ENCODE measurements around the gene ZNF492. TPM values are rescaled to one million over a fixed set of nuclear protein-coding genes. Genes with fewer than 3 reads are reported as not detected.

Gene ZNF492
- polyA plus RNA-seq, 1 donor from 2014 or later = not detected

DNA sequence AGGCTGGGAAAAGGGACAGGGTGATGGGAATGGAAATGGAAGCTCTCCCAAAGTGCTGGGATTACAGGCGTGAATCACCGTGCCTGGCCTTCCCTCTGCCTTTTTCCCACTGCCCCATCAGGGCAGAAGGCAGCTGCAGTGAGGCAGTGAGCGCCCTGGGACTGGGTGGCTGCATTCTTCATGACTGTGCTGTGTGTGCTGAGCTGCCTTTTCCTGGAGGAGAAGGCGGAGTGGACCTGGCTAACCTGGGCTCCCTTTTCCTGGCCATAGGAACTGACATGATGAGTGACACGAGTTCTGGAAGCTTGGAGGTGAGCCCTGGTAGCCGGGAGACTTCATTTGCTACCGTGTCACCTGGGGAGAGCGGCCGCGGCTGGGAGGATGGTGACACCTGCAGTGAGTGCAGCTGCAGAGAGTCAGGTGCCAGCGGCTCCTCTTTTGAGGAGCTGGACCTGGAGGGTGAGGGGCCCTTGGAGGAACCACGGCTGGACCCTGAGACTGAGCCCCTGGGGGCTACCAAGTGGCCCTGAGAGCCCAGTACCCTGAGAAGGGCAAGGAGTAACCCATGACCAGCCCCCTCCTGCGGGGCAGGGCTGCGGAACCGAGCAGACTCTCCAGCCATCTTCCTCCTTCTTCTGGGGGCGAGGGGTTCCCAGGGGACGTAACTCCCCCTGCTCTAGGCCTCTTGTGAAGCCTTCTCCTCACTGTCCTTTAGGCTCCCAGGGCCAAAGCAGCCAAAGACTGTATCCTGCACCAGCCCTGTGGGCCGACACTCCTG is 26.3 kb upstream of the ZNF492 start:
- H3K4me3 ChIP-seq (ENCODE audit: low read length) = no peak overlapping the region
- H3K9me2 ChIP-seq (ENCODE audit: insufficient read depth, low read length) = no peaks in the 10 kb centered on the region
- no peak overlapping the region for H2AFZ ChIP-seq (ENCODE audit: low read depth, low read length)
- H3K36me3 ChIP-seq (ENCODE audit: insufficient read depth, low read length) = no peaks in the 10 kb centered on the region
- H3K9ac ChIP-seq (ENCODE audit: low read length) = no peak overlapping the region
- no peak overlapping the region for H3K27ac ChIP-seq (ENCODE audit: low read length)
- peaks cover 28% of the 10 kb centered on the region for H3K9me3 ChIP-seq (ENCODE audit: low read length)
- no peak for TF ChIP-seq TAF1 (IDR thresholded peaks at IDR 0.05; ENCODE audit: low read depth)
- TF ChIP-seq, protein P1, sequence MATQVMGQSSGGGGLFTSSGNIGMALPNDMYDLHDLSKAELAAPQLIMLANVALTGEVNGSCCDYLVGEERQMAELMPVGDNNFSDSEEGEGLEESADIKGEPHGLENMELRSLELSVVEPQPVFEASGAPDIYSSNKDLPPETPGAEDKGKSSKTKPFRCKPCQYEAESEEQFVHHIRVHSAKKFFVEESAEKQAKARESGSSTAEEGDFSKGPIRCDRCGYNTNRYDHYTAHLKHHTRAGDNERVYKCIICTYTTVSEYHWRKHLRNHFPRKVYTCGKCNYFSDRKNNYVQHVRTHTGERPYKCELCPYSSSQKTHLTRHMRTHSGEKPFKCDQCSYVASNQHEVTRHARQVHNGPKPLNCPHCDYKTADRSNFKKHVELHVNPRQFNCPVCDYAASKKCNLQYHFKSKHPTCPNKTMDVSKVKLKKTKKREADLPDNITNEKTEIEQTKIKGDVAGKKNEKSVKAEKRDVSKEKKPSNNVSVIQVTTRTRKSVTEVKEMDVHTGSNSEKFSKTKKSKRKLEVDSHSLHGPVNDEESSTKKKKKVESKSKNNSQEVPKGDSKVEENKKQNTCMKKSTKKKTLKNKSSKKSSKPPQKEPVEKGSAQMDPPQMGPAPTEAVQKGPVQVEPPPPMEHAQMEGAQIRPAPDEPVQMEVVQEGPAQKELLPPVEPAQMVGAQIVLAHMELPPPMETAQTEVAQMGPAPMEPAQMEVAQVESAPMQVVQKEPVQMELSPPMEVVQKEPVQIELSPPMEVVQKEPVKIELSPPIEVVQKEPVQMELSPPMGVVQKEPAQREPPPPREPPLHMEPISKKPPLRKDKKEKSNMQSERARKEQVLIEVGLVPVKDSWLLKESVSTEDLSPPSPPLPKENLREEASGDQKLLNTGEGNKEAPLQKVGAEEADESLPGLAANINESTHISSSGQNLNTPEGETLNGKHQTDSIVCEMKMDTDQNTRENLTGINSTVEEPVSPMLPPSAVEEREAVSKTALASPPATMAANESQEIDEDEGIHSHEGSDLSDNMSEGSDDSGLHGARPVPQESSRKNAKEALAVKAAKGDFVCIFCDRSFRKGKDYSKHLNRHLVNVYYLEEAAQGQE (IDR thresholded peaks at IDR 0.05; ENCODE audit: borderline replicate concordance) = no peak
- TF ChIP-seq MXI1 (conservative IDR thresholded peaks at IDR 0.05; ENCODE audit: poor library complexity, severe bottlenecking) = no peak
- no peak for TF ChIP-seq EZH2 (IDR thresholded peaks at IDR 0.05; ENCODE audit: borderline replicate concordance, insufficient read depth, low read length, poor library complexity, severe bottlenecking)
- TF ChIP-seq RAD21 (conservative IDR thresholded peaks at IDR 0.05) = no peak
- no peak for TF ChIP-seq SMC3 (conservative IDR thresholded peaks at IDR 0.05; ENCODE audit: poor library complexity)
- no peaks in the 10 kb centered on the region for H3F3A ChIP-seq (ENCODE audit: insufficient read depth, low read length, poor library complexity, severe bottlenecking)
- H3K4me2 ChIP-seq (ENCODE audit: low read length) = no peak overlapping the region
- H3K27me3 ChIP-seq (ENCODE audit: insufficient read depth, low read depth, low read length) = no peaks in the 10 kb centered on the region
- H3K79me2 ChIP-seq (replicated peaks; ENCODE audit: insufficient read depth, low read length) = no peaks in the 10 kb centered on the region
- H4K20me1 ChIP-seq (ENCODE audit: insufficient read depth) = no peaks in the 10 kb centered on the region

DNA sequence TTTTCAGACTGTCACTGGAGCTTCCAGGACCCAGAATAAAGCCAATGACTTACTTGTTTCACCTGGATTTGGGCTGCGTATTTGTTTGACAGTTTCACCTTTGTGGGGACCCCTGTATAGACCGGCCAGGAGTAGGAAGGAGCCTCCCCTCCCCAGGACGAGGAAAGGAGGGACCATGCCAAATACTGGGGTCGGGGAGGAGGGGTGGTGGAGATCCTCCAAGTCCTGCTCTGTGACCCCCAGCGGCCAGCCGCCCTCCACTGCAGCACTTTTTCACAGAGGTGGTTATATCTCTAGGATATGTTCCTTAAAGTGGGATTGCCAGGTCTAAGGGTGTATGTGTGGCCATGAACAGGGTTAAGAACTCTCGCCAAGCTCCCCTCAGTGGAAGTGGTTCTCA is 25.7 kb upstream of the ZNF492 start:
- H2AFZ ChIP-seq (ENCODE audit: low read depth, low read length) = no peak overlapping the region
- H3K9me2 ChIP-seq (ENCODE audit: insufficient read depth, low read length) = no peaks in the 10 kb centered on the region
- H3F3A ChIP-seq (ENCODE audit: insufficient read depth, low read length, poor library complexity, severe bottlenecking) = no peaks in the 10 kb centered on the region
- H3K27ac ChIP-seq (ENCODE audit: low read length) = no peak overlapping the region
- H3K4me3 ChIP-seq (ENCODE audit: low read length) = no peak overlapping the region
- H3K9me3 ChIP-seq (ENCODE audit: low read length) = peaks cover 25% of the 10 kb centered on the region
- no peak overlapping the region for H3K4me2 ChIP-seq (ENCODE audit: low read length)
- H4K20me1 ChIP-seq (ENCODE audit: insufficient read depth) = no peaks in the 10 kb centered on the region
- no peaks in the 10 kb centered on the region for H3K27me3 ChIP-seq (ENCODE audit: insufficient read depth, low read depth, low read length)
- no peaks in the 10 kb centered on the region for H3K79me2 ChIP-seq (replicated peaks; ENCODE audit: insufficient read depth, low read length)
- TF ChIP-seq, protein P2, sequence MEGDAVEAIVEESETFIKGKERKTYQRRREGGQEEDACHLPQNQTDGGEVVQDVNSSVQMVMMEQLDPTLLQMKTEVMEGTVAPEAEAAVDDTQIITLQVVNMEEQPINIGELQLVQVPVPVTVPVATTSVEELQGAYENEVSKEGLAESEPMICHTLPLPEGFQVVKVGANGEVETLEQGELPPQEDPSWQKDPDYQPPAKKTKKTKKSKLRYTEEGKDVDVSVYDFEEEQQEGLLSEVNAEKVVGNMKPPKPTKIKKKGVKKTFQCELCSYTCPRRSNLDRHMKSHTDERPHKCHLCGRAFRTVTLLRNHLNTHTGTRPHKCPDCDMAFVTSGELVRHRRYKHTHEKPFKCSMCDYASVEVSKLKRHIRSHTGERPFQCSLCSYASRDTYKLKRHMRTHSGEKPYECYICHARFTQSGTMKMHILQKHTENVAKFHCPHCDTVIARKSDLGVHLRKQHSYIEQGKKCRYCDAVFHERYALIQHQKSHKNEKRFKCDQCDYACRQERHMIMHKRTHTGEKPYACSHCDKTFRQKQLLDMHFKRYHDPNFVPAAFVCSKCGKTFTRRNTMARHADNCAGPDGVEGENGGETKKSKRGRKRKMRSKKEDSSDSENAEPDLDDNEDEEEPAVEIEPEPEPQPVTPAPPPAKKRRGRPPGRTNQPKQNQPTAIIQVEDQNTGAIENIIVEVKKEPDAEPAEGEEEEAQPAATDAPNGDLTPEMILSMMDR (IDR thresholded peaks at IDR 0.05; ENCODE audit: poor library complexity, severe bottlenecking) = no peak
- TF ChIP-seq MXI1 (conservative IDR thresholded peaks at IDR 0.05; ENCODE audit: poor library complexity, severe bottlenecking) = no peak
- H3K36me3 ChIP-seq (ENCODE audit: insufficient read depth, low read length) = no peaks in the 10 kb centered on the region
- no peak overlapping the region for H3K9ac ChIP-seq (ENCODE audit: low read length)

DNA sequence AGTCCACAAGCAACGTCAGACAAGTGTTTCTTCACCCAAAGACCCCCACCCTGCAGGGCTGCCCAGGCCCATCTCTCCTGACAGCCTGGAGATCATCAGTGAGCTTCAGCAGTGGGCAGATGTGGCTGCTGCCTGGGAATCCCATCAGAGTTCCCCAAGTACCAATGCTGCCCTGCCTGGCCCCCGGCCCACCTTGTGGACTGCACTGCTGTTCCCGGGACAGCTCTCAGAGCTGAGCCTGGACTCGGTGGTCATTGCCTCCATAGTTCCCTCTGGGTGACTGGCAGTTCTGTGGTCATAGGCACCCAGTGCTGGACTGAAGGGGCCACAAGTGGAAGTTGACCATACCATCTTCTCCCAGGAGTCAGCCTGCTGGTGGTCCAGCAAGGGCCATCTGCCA is 24.5 kb upstream of the ZNF492 start:
- no peak overlapping the region for H2AFZ ChIP-seq (ENCODE audit: low read depth, low read length)
- no peaks in the 10 kb centered on the region for H3K36me3 ChIP-seq (ENCODE audit: insufficient read depth, low read length)
- H3K4me3 ChIP-seq (ENCODE audit: low read length) = no peak overlapping the region
- no peaks in the 10 kb centered on the region for H3K9me2 ChIP-seq (ENCODE audit: insufficient read depth, low read length)
- TF ChIP-seq MXI1 (conservative IDR thresholded peaks at IDR 0.05; ENCODE audit: poor library complexity, severe bottlenecking) (no peak), TAF1 (IDR thresholded peaks at IDR 0.05; ENCODE audit: low read depth) (no peak)
- no peaks in the 10 kb centered on the region for H4K20me1 ChIP-seq (ENCODE audit: insufficient read depth)
- H3K9ac ChIP-seq (ENCODE audit: low read length) = no peak overlapping the region
- H3K9me3 ChIP-seq (ENCODE audit: low read length) = peaks cover 19% of the 10 kb centered on the region
- no peaks in the 10 kb centered on the region for H3K27me3 ChIP-seq (ENCODE audit: insufficient read depth, low read depth, low read length)
- no peaks in the 10 kb centered on the region for H3K79me2 ChIP-seq (replicated peaks; ENCODE audit: insufficient read depth, low read length)
- no peak overlapping the region for H3K4me2 ChIP-seq (ENCODE audit: low read length)
- no peak overlapping the region for H3K27ac ChIP-seq (ENCODE audit: low read length)
- no peaks in the 10 kb centered on the region for H3F3A ChIP-seq (ENCODE audit: insufficient read depth, low read length, poor library complexity, severe bottlenecking)

All from neural cell (in vitro differentiated cells).